DMS153 (cell line): Measurements from ENCODE around the gene MCF2L.

ENCODE experiments used
- DNase-seq: peaks from one replicate; lab custom pipeline; 2025; lab: John Stamatoyannopoulos, UW

MCF2L gene

DNA sequence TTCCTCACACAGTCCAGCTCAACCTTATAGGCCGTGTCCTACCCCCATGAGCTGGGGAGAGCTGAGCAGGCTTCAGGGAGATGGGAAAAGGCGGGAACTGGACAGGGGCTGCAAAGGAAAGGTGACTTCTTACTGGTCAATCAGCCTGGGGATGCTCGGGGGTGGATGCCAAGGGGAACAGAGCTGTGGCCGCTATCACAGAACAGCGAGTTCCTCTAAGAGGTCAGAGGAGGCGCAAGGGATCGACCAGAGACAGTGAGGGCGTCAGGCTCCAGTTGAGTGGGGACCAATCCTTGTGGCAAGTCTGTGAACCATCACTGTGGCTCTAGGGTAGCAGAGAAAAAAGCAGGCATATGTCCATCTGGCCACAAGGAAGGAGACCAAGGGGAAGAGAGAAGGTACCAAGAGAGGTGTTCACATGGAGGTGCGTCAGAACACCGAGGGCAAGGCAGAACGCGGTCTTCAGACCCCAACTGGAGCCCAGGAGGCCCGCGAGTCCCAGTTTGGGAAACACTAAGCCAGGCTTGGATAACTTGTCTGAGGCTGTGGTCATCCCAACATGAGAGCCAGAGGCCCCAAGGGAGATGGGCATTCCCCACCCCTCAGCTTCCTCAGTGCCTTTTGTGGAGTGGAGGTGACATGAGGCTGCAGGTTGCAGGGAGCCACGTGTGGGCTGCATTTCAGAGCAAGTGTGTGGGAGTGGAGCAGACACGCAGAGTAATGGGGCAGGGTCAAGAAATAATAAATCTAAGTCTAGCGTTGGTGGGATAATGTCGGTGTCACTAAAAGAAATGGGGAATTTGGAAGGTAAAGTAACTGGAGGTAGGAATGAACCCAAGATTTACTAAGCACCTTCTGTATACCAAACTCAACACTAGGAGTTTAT, 157.5 kb downstream of the MCF2L start:
- DNase-seq = no peak

DNA sequence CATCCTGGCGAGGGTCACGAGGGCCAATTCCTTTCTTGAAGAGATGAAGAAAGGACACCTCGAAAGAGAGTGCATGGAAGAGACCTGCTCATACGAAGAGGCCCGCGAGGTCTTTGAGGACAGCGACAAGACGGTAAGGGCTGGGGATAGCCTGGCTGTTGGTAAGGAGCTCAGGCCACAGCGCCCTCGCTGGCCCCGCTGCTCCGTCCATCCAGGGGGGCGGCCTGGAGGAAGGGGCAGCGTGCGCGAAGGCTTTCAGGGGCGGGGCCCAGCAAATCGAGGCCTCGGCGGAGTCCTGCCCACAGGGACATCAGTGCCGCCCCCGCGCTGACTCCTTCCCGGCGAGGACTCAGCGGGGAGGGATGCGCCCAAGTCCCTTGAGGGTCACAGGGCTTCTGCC, 160.5 kb downstream of the MCF2L start:
- no peak for DNase-seq

DNA sequence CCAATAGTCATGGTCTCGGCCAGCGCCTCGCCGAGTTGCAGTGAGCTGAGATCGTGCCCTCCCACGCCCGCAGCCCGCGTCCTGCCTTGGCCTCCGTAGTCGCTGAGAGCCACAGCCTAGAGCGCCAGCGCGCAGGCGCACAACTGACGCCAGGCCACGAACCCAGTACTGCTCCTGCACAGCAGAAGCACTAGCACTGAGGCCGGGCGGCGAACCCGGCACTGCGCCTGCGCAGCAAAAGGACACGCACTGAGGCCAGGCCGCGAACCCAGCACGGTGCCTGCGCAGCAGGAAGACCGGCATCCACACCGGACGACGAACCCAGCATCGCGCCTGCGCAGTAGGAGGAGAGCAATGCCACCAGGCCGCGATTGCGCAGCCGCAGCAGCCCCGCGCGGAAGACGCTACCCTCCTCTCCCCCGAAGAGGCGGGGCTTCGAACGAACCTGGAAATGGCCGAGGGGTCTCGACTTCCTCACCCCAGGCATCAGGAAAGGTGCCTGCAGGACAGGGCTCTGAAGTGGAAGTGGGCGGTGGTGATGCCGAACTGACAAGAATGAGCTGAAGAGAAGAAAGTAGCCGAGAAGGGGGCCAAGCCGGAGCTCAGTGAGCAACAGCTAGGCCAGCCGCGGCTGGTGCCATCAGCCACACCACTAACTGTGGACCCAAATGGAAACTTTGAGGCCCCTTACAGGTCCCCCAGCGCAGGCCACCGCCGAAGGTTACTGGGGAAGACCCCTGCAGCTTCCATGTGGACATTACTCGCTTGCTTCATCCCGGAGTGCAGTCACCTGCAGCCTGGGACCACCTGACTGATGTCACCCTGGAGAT, 161.1 kb downstream of the MCF2L start:
- DNase-seq = no peak

DNA sequence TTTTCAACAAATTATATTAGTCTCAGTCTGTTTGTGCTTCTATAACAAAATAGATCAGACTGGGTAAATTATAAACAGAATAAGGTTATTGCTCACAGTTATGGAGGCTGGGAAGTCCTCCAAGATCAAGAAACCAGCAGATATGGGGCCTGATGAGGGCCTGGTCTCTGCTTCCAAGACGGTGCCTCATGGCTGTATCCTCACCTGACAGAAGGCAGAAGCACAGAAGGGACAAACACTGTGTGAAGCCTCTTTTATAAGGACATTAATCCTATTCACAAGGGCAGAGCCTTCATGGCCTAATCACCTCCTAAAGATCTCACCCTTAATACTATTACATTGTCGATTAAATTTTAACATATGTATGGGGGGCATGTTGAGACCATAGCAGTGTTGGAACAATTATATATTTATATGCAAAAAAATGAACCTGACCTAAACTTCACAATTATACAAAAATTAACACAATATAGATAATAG, 166.3 kb downstream of the MCF2L start:
- DNase-seq = no peak

DNA sequence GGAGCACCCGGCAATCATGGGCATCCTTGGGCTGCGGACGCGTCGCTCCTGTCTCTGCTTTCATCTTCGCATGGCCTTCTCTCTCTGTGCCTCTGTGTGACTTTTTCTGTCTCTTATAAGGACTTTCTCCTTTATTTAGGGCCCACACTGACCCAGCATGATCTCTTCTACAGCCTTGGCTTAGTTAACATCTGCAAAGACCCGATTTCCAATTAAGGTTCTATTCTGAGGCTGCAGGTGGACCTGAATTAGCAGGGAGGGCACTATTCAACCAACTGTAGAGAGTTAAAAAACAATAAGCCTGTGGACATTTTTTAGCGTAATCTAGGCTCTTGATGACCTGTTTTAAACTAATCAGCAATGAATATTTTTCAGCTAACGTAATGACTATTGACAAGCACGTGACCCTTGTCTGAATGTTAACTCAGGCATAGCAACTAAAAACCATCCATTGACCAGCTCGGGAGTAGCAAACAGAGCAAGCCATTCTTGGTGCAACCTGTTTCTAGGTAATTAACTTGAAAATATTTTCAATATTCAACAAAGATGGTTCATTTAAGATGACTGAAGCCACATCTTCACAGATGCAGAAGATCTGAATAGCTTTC, 168.8 kb downstream of the MCF2L start:
- DNase-seq = no peak

DNA sequence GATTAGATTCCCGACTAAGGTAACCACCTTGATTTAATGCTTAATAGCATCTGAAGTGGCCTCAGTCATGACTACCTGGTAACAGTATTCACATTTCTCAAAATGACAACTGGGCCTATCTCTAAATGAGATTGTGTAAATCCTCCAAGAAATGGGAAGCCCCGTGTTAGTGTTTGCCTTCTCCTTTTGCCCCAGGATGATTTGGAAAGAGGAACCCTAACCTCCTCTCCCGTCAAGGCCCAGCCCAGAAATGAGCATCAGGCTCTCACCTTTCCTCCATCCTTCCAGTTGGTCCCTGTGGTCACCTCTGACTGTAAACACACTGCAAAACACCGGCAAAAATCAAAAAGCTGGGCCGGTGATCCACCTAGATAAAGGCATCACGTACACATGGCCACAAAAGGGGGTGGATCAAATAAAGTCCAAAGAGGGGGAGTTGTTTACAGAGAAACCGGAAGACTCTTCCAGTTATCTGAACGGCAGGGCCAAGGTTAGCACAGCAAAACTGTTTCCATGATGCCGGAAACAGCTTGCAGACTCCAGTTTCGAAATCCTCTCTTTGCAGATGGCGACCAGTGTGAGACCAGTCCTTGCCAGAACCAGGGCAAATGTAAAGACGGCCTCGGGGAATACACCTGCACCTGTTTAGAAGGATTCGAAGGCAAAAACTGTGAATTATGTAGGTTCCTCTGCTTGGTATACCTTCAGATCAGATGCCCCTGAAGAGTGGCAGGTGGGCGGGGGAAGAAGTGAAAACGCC, 170.0 kb downstream of the MCF2L start:
- peak; percentile 31 for DNase-seq

DNA sequence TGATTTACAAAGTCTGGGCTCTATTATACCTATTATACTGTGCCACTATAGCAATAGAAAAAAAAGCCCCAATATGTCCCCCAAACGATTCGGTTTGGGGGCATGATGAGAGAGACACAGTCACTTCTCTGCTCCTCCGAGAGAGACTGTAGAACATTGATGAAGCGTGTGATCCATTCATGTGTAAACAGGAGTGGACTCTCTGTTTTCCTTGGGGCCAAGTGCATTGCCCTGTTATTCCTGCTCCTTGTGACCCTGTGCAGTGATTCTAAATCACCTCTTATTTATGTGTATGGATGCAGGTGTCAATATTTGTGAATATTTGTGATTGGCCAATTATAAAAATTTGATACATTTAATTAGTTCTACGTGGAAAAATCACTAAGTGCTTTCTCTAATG, 170.6 kb downstream of the MCF2L start:
- DNase-seq = no peak

DNA sequence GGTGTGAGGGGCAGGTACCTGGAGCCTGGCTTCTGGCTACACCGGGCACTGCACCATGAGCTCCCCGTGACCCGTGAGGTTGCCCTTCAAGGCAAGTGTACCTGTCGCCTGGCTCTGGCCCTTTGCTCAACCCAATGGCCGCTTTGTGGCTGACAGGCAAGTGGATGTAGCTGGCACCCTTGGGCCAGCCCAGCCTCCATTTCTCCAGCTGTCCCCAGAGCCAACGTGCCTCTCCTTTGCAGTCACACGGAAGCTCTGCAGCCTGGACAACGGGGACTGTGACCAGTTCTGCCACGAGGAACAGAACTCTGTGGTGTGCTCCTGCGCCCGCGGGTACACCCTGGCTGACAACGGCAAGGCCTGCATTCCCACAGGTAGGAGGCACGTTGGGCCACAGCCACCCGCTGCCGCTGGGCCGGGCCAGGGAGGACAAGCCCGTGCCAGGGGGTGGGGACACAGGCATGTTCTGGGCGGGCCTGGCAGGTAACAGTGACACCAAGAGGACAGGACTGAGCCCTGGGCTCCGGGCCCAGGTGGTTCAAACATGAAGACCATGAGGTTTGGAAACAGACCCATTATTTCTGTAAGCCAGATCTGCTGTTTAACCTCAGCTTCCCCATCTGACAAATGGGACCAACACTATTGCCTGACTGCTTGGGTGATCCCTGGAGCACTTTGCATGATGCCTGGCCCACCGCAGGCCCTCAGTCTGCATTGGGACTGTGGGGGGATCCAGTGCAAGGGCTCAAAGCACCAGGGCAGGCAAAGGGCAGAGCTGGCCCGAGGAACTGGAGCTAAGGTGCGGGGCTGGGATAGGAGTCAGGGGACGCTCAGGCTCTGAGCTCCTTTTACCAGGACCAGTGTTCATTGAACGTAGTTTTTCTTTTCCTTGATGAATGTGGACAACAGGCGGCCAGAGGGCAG, 171.9 kb downstream of the MCF2L start:
- DNase-seq = no peak

DNA sequence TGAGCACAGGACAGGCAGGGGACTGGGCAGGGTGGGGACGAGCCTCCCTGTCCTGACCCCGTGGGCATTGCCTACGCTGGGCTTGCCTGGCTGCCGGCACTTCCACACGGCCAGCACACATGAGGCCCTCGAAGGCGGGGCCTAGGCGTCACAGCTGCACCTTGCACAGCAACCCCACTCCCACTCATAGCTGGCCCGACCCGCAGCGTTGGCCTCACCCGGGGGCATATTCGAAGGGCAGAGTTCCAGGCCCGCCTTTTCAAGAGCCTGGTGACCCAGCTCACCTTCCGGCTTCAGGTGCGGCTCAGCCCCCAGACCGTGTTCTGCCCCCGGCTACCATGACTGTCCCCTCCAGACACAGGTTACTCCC, 172.6 kb downstream of the MCF2L start:
- no peak for DNase-seq

DNA sequence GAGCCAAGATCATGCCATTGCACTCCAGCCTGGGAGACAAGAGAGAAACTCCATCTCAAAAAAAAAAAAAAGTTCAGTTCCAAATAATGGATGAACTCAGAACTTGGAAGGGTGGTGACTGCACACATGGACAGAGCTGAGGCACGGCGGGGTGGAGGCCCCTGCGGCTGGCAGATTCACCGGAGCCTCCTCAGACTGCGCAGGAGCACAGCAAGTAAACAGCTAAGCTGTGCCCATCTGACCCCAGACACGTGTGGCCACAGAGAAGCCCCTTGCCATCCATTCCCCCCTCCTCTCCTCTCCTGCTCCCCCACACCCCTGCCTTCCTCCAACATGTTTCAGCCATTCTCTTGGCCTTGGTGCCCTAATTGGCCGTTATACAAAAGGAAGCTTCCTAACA, 173.9 kb downstream of the MCF2L start:
- DNase-seq = no peak

DNA sequence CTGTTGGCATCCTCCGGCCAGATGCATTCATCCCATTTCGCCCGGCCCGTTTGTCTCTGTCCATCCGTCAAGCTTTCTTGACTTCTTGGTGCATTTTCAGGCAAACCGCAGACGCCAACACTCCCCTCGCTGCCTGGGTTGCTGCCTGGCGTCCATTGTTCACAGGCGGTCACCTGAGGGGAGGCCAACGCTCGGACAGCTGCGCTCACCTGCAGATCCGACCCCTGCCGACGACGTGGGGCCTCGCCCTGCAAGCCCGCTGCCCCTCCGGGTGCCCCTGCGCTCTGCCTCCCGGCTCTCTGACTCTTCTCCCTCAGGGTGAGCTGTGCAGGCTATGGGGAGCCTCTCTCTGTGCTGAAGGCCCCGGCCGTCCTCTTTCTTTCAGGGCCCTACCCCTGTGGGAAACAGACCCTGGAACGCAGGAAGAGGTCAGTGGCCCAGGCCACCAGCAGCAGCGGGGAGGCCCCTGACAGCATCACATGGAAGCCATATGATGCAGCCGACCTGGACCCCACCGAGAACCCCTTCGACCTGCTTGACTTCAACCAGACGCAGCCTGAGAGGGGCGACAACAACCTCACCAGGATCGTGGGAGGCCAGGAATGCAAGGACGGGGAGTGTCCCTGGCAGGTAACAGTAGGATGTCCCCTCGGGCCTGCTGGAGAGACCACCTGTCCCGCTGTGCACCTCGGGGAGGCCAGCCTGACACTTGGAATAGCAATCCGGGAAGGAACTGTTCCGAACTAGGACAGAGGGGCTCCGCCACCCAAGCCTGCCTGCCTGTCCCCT, 174.6 kb downstream of the MCF2L start:
- DNase-seq = no peak

DNA sequence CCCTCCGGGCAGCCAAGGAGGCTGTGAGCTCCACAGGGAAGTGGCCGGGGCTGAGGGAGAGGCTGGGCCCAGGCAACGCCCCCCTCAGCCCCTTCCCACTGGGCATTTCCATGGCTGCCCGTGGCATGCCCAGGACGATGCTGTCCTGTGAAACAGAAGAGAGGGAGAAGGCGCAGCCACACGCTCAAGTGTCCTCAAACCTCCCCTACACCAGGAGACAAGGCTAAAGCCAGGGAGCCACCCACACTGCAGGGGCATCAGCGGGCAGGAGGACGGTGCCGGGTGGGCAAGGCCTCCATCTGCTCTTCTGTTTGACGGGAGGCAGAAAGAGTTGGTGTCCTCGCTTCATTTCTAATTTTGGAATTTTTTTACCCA, 175.2 kb downstream of the MCF2L start:
- no peak for DNase-seq

DNA sequence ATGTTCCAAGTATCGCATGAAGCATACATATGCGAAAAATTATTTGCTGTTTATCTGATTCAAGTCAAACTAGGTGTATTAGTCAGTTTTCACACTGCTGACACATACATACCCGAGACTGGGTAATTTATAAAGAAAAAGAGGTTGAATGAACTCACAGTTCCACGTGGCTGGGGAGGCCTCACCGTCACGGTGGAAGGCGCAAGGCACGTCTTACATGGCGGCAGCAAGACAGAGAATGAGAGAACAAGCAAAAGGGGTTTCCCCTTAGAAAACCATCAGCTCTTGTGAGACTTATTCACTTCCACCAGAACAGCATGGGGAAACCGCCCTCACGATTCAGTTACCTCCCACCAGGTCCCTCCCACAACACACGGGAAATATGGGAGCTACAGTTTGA, 176.5 kb downstream of the MCF2L start:
- no peak for DNase-seq

DNA sequence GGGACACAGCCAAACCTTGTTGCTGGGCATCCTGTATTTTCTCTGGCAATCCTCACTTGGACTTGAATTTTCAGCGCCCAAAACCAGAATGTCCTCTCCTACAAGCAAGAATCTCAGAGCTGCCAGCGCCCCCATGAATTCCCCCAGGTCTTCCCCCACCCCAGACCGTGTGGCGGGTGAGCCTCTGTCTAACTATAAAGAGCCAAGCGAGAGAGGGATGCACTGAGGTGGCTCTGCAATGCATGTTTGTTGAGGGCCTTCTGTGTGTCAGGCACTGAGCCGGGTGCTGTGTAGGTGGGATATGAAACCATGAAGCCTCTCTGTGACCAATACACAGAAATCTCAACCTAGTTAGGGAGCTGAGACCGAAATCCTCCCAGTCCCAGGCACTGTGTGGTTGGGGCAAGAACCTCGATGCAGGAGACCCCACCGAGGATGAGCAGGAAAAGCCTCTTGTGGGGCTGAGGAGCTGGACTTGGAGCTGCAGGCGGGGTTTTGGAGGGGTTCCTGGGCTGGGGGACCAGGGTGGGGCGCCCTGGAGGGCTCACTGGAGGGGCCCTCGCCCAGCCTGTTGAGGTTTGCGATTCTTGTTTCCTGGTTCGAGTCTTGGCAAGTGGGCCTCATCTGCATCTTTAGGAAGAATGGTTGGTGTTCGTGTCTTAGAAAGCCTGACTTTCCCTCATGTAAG, 177.0 kb downstream of the MCF2L start:
- DNase-seq = no peak

DNA sequence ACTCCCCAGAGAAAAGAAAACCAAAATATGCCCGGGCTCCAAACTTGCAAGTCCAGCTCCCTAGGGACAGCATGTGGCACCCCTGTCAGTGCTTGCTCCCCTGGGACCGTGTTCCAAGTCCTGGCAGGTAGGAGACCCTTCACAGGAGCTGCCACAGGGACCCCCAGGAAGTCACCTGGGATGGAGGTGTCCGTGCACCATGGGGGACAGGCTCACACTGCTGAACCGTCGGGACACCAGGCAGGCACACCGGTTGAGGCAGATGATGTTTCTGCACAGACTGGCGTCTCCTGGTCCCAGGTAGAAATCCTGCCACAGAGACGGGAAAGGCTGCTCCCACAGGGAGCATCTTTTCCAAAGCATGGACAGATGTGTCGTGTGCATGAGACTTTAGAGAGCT, 177.7 kb downstream of the MCF2L start:
- DNase-seq = no peak

DNA sequence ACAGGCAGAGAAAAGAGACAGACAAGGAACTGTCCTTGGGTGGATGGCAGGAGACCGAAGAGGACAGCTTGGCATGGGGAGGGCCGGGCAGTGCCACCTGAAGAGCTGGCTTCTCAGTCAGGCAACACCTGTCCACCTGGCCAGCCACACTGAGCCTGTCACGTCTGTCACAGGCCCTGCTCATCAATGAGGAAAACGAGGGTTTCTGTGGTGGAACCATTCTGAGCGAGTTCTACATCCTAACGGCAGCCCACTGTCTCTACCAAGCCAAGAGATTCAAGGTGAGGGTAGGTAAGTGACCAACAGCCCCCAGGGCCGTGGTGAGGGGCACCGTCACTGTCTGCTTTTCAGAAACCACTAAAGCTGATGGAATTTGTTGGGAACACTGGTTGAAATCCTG, 178.2 kb downstream of the MCF2L start:
- no peak for DNase-seq

DNA sequence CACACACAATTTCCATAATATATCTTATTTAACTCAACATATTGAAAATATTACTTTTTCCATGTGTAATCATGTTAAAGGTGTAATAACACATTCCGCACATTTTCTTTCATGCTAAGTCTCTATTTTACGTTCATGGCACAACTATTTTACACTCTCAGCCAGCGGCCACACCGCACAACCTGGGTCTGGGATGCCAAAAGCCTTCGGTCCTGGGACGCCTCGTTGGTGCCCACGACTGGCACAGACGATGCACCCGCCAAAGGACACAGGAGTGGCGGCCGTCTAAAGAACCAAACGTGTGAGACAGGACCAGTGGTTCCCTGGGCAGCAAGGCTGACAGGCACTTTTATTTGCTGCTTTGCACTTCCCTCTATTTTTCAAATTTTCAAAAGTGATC, 179.4 kb downstream of the MCF2L start:
- DNase-seq = no peak

DNA sequence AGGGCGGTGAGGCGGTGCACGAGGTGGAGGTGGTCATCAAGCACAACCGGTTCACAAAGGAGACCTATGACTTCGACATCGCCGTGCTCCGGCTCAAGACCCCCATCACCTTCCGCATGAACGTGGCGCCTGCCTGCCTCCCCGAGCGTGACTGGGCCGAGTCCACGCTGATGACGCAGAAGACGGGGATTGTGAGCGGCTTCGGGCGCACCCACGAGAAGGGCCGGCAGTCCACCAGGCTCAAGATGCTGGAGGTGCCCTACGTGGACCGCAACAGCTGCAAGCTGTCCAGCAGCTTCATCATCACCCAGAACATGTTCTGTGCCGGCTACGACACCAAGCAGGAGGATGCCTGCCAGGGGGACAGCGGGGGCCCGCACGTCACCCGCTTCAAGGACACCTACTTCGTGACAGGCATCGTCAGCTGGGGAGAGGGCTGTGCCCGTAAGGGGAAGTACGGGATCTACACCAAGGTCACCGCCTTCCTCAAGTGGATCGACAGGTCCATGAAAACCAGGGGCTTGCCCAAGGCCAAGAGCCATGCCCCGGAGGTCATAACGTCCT, 180.0 kb downstream of the MCF2L start:
- no peak for DNase-seq
